Muscle of leg (tissue), 11 donors: ENCODE results near the gene ORAI2. TPM values are rescaled to one million over a fixed set of nuclear protein-coding genes. Genes with fewer than 3 reads are reported as not detected.
A peak's percentile ranks its signal among the peaks of the same experiment; 100 is the strongest.
"Not testable (repeated sequence)": the region's sequence is repeated elsewhere in the genome, so short reads cannot be mapped to it uniquely, and the experiment has no call there.

Experiments used
- DNase-seq: peaks from one replicate; pipeline ENCODE4 v3.0.0; 2013
- H3K27ac ChIP-seq: one replicate; pipeline ENCODE4 v1.5.1; 2013; ENCODE audit warnings: mild to moderate bottlenecking, low read length, control low read depth
- H3K27me3 ChIP-seq: one replicate; pipeline ENCODE4 v1.6.1; 2013; ENCODE audit warnings: low read length; ENCODE audit not compliant: control insufficient read depth, insufficient read depth
- H3K36me3 ChIP-seq: one replicate; pipeline ENCODE4 v1.6.1; 2013; ENCODE audit warnings: low read length; ENCODE audit not compliant: control insufficient read depth, insufficient read depth
- H3K4me1 ChIP-seq: one replicate; pipeline ENCODE4 v1.6.1; 2013; ENCODE audit warnings: low read length; ENCODE audit not compliant: control insufficient read depth, insufficient read depth
- H3K4me3 ChIP-seq: one replicate; pipeline ENCODE4 v1.5.1; 2013; ENCODE audit warnings: low read length, control low read depth
- H3K9me3 ChIP-seq: replicated peaks from 2 replicates; pipeline ENCODE4 v1.6.1; 2013; ENCODE audit warnings: low read depth, low read length; ENCODE audit not compliant: control insufficient read depth
- WGBS: methylation state at CpG from one replicate; pipeline ENCODE4 v1.1.5; 2013; ENCODE audit warnings: missing lambda C conversion rate; ENCODE audit not compliant: insufficient coverage; 5-methylcytosine and 5-hydroxymethylcytosine counted together
- polyA plus RNA-seq, 8 donors: library from polyadenylated mRNA; unstranded; fragments of 120-200 nt; gene quantifications; one replicate each; pipeline versions ENCODE4 v1.2.1 to v1.2.3, GENCODE V29; 2013; ENCODE audit warnings: inconsistent platforms in 1 of 8, low replicate concordance in 1 of 8; ENCODE audit not compliant: insufficient read length in 8 of 8, insufficient read depth in 1 of 8
- total RNA-seq: library from RNA; stranded (reverse); fragments of 120-200 nt; gene quantifications from one replicate; pipeline ENCODE4 v1.2.4, GENCODE V29; 2013

The ORAI2 gene
- total and polyA plus RNA-seq, 9 donors = 7.0 to 17.8 (median 11.5) TPM

DNA sequence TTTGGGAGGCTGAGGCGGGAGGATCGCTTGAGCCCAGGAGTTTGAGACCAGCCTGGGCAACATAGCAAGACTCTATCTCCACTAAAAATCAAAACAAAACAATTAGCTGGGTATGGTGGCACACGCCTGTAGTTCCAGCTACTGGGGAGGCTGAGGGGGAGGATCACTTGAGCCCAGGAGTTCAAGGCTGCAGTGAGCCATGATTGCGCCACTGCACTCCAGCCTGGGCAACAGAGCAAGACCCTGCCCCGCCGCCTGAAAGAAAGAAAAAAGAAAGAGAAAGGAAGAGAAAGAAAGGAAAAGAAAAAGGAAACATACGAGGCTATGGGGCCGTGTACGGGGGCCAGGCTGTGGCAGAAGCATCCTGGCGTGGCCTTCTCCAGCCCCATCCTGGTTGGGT lies 21.6 kb downstream of the ORAI2 start:
- 91% methylated on average over 9 of the region's 10 CpGs for WGBS
- not testable (repeated sequence) for DNase-seq, H3K9me3 ChIP-seq, H3K27me3 ChIP-seq, H3K27ac ChIP-seq, H3K4me1 ChIP-seq, H3K4me3 ChIP-seq
- peaks cover 43% of the 10 kb centered on the region for H3K36me3 ChIP-seq

- WGBS = 65% methylated on average over 11 of the region's 11 CpGs
- H3K4me3 ChIP-seq = no peak overlapping the region
- peaks cover 46% of the 10 kb centered on the region for H3K36me3 ChIP-seq
Measured at GRCh38 chr7:102455596-102455995, 22.2 kb downstream of the ORAI2 start.

GRCh38 chr7:102456327-102456726 lies 23.0 kb downstream of the ORAI2 start:
- Histone ChIP-seq H3K9me3 (no peaks in the 10 kb centered on the region), H3K36me3 (peaks cover 48% of the 10 kb centered on the region)
- WGBS = 75% methylated on average over 2 of the region's 10 CpGs

More at GRCh38 chr7:102455596-102455995, 22.2 kb downstream of the ORAI2 start:
- no peaks in the 10 kb centered on the region for H3K9me3 ChIP-seq
- no peak for DNase-seq
- H3K27ac ChIP-seq = no peak overlapping the region
- peaks cover 7% of the 10 kb centered on the region for H3K4me1 ChIP-seq
- H3K27me3 ChIP-seq = no peaks in the 10 kb centered on the region

GRCh38 chr7:102457352-102457924 lies 24.1 kb downstream of the ORAI2 start:
- H3K36me3 ChIP-seq = peaks cover 48% of the 10 kb centered on the region
- DNase-seq = no peak
- 89% methylated on average over 37 of the region's 40 CpGs for WGBS
- no peak overlapping the region for H3K27ac ChIP-seq
- H3K9me3 ChIP-seq = no peaks in the 10 kb centered on the region
- H3K27me3 ChIP-seq = no peaks in the 10 kb centered on the region
- no peak overlapping the region for H3K4me3 ChIP-seq
- H3K4me1 ChIP-seq = no peaks in the 10 kb centered on the region

More at GRCh38 chr7:102456327-102456726, 23.0 kb downstream of the ORAI2 start:
- Histone ChIP-seq H3K4me3 (no peak overlapping the region), H3K27ac (no peak overlapping the region), H3K4me1 (peaks cover 6% of the 10 kb centered on the region), H3K27me3 (no peaks in the 10 kb centered on the region)
- DNase-seq = no peak

DNA sequence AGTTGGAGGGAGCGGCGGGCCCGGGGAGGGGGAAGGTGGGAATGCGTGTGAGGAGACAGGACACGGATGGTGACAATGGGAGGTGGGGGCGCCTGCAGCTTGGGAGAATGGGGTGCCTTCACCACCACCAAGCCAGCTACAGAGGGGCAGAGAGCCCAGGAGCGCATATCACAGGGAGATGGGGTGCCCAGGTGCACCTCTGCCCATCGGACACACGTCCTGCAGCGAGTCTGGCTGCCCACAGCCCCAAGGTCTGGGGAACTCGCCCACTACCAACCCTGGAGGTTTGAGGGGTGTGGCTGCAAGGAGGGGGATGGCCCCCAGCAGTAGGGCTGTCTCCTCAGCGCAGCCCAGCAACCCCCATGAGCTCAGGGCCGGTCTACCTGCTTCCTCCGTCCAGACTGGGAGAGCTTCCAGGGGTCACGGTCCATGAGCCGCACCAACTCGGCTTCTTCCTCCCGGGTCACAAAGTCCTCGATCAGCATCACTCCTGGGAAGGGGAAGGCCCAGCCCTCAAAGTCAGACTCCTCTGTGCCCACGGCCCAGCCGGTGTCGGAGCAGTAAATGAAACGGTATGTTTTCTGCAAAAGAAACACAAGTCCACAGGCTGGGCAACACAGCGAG lies 26.0 kb downstream of the ORAI2 start:
- Histone ChIP-seq H3K4me3 (no peak overlapping the region), H3K27me3 (no peaks in the 10 kb centered on the region), H3K4me1 (peaks cover 11% of the 10 kb centered on the region), H3K9me3 (no peaks in the 10 kb centered on the region), H3K27ac (no peak overlapping the region), H3K36me3 (peaks cover 48% of the 10 kb centered on the region)
- DNase-seq = no peak
- WGBS = 91% methylated on average over 19 of the region's 24 CpGs

DNA sequence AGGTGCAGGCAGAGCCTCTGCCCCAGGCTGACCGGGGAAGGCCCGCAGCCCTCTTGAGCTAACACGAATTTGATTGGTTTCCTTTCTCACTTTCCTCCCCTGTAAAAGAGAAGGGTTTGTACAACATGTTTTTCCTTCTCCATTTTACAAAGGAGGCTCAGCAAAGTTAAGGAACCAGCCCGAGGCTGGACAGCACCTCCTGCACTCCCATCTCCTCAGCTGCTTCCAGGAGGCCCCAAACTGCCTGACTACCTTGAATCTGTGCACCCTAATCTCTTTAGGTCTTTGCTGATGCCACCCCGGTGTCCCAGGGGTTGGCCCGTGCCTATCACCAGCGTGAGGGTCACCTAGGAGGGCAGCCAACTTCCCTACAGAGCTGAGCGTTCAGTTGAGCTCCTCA lies 27.1 kb downstream of the ORAI2 start:
- no peaks in the 10 kb centered on the region for H3K9me3 ChIP-seq
- H3K27me3 ChIP-seq = no peaks in the 10 kb centered on the region
- H3K36me3 ChIP-seq = peaks cover 42% of the 10 kb centered on the region
- 87% methylated on average over 5 of the region's 8 CpGs for WGBS
- H3K4me3 ChIP-seq = no peak overlapping the region
- no peak overlapping the region for H3K27ac ChIP-seq
- peaks cover 12% of the 10 kb centered on the region for H3K4me1 ChIP-seq
- DNase-seq = no peak

DNA sequence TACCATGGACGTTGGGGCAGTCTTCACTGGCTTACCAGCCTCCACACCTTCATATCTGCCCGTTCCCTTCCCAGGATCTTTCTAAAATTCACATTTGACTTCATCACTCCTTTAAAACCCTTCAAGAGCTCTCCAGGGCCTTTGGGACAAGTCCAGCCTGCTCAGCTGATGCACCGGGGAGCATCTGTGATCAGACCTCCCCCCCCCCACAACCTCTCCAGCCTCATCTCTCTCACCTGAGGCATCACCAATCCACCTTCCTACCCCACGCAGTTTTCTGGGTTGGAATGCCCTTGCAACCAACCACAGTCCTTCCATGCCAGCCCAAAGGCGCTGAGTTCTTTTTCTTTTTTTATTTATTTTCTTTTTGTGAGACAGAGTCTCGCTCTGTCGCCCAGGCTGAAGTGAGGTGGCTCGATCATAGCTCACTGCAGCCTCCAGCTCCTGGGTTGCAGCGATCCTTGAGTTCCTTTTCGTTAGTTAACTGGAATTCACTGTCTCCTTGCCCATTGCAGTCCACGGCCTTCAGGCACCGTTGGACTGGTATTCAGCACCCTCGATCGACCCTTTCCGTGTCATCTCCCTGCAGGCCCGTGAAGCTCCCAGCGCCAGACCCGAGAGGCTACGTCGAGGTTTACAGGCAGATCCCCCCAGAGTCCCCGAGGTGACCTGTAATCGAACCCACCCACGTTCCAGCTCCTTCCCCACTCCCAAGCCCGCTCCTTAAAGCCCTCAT lies 30.6 kb downstream of the ORAI2 start:
- H3K36me3 ChIP-seq = peaks cover 24% of the 10 kb centered on the region
- H3K27me3 ChIP-seq = no peaks in the 10 kb centered on the region
- no peak for DNase-seq
- H3K9me3 ChIP-seq = no peaks in the 10 kb centered on the region
- WGBS = 7% methylated on average over 22 of the region's 24 CpGs
- peaks cover 19% of the 10 kb centered on the region for H3K4me1 ChIP-seq
- peak overlapping the region; percentile 100 for H3K4me3 ChIP-seq
- H3K27ac ChIP-seq = no peak overlapping the region

DNA sequence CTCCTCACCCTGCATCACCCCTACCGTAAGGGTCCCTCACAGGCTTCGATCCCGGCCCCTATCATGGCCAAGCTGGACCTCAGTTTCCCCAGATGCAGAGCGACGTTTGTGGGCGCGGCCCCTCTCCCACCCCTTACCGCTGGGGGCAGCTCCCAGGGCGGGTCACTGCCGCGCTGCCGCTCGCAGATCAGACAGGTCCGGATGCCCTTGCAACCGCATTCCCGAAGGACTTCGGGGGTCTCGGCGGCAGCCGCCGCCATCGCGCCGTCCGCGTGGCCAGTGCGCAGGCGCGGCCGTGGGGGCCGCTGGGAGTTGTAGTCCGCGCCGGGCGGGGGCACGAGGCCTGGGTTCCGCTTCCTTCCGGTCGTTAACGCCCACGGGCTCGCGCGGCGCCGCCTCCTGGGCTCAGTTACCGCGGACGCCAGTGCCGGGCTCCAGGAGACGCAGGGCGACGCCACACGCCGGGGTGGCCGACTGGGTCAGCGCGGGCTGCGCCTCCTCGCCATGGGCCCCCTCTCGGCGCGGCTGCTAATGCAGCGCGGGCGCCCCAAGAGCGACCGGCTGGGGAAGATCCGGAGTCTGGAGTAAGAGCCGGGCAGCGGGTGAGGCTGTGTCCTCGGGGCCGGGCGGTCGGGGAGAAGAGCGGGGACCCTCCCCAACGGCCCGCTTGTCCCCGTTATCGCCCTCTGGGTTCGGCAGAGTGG lies 31.4 kb downstream of the ORAI2 start, which contains the start of the genes ALKBH4 and LRWD1:
TSS of gene ALKBH4 (minus strand) at position 287 of the 704 bp plus-strand sequence. CDS start at position 260, 27 bp downstream.
TSS of gene LRWD1 (plus strand) at position 408 of the 704 bp plus-strand sequence. CDS start at position 505, 97 bp downstream.
- peak within 1 kb of the TSS; percentile 100 for H3K4me3 ChIP-seq
- H3K27ac ChIP-seq = peak within 1 kb of the TSS; percentile 29
- peaks cover 23% of the 10 kb centered on the region for H3K36me3 ChIP-seq
- WGBS = under 1% methylated on average over 71 of the region's 81 CpGs
- H3K9me3 ChIP-seq = no peaks in the 10 kb centered on the region
- DNase-seq = peak; percentile 96
- no peaks in the 10 kb centered on the region for H3K27me3 ChIP-seq
- peaks cover 19% of the 10 kb centered on the region for H3K4me1 ChIP-seq

GRCh38 chr7:102466097-102466496 lies 32.7 kb downstream of the ORAI2 start:
- peaks cover 25% of the 10 kb centered on the region for H3K36me3 ChIP-seq
- 98% methylated on average over 4 of the region's 7 CpGs for WGBS
- peaks cover 19% of the 10 kb centered on the region for H3K4me1 ChIP-seq
- peak overlapping the region; percentile 100 for H3K4me3 ChIP-seq
- no peak overlapping the region for H3K27ac ChIP-seq
- DNase-seq = no peak
- no peaks in the 10 kb centered on the region for H3K9me3 ChIP-seq
- H3K27me3 ChIP-seq = no peaks in the 10 kb centered on the region
